ENCODE data around the gene BABAM1.

Gene BABAM1

GRCh38 chr19:17312189-17313113 is 45.2 kb downstream of the BABAM1 start:
- Histone ChIP-seq H3K4me1 (ENCODE audit: control insufficient read depth in 1 of 2, insufficient read depth in 2 of 2, low read length in 2 of 2) (peaks cover 8 to 12% of the 10 kb centered on the region in 2 donors), H3K9me3 (ENCODE audit: control insufficient read depth in 1 of 2, low read length in 2 of 2) (no peaks in the 10 kb centered on the region), H3K9ac (ENCODE audit: low read depth in 1 of 2, low read length in 2 of 2) (no peak overlapping the region), H3K4me3 (ENCODE audit: low read depth in 1 of 2, low read length in 2 of 2) (no peak overlapping the region), H3K36me3 (ENCODE audit: control insufficient read depth in 1 of 2, insufficient read depth in 2 of 2, low read length in 2 of 2) (peaks cover 22 to 31% of the 10 kb centered on the region in 2 donors), H3K27ac (ENCODE audit: low read depth, low read length) (no peak overlapping the region), H3K27me3 (ENCODE audit: control insufficient read depth in 1 of 2, insufficient read depth in 2 of 2, low read length in 2 of 2) (no peaks in the 10 kb centered on the region)

GRCh38 chr19:17314007-17314593 is 46.9 kb downstream of the BABAM1 start:
- H3K9ac ChIP-seq (ENCODE audit: low read depth in 1 of 2, low read length in 2 of 2), result no peak overlapping the region
- no peak overlapping the region for H3K27ac ChIP-seq (ENCODE audit: low read depth, low read length)
- H3K27me3 ChIP-seq (ENCODE audit: control insufficient read depth in 1 of 2, insufficient read depth in 2 of 2, low read length in 2 of 2), result no peaks in the 10 kb centered on the region
- H3K4me3 ChIP-seq (ENCODE audit: low read depth in 1 of 2, low read length in 2 of 2), result no peak overlapping the region
- peaks cover 8 to 12% of the 10 kb centered on the region in 2 donors for H3K4me1 ChIP-seq (ENCODE audit: control insufficient read depth in 1 of 2, insufficient read depth in 2 of 2, low read length in 2 of 2)
- H3K9me3 ChIP-seq (ENCODE audit: control insufficient read depth in 1 of 2, low read length in 2 of 2), result no peaks in the 10 kb centered on the region
- peaks cover 24 to 31% of the 10 kb centered on the region in 2 donors for H3K36me3 ChIP-seq (ENCODE audit: control insufficient read depth in 1 of 2, insufficient read depth in 2 of 2, low read length in 2 of 2)

- Histone ChIP-seq H3K36me3 (ENCODE audit: control insufficient read depth in 1 of 2, insufficient read depth in 2 of 2, low read length in 2 of 2) (peaks cover 42 to 45% of the 10 kb centered on the region in 2 donors), H3K4me1 (ENCODE audit: control insufficient read depth in 1 of 2, insufficient read depth in 2 of 2, low read length in 2 of 2) (peaks cover 0 to 3% of the 10 kb centered on the region in 2 donors), H3K27ac (ENCODE audit: low read depth, low read length) (no peak overlapping the region), H3K9ac (ENCODE audit: low read depth in 1 of 2, low read length in 2 of 2) (no peak overlapping the region), H3K9me3 (ENCODE audit: control insufficient read depth in 1 of 2, low read length in 2 of 2) (no peaks in the 10 kb centered on the region), H3K27me3 (ENCODE audit: control insufficient read depth in 1 of 2, insufficient read depth in 2 of 2, low read length in 2 of 2) (no peaks in the 10 kb centered on the region), H3K4me3 (ENCODE audit: low read depth in 1 of 2, low read length in 2 of 2) (no peak overlapping the region)
Measured at GRCh38 chr19:17318966-17319365, 51.7 kb downstream of the BABAM1 start.

GRCh38 chr19:17319473-17320238 is 52.4 kb downstream of the BABAM1 start:
- H3K4me3 ChIP-seq (ENCODE audit: low read depth in 1 of 2, low read length in 2 of 2), result no peak overlapping the region
- peaks cover 36 to 38% of the 10 kb centered on the region in 2 donors for H3K36me3 ChIP-seq (ENCODE audit: control insufficient read depth in 1 of 2, insufficient read depth in 2 of 2, low read length in 2 of 2)
- no peak overlapping the region for H3K9ac ChIP-seq (ENCODE audit: low read depth in 1 of 2, low read length in 2 of 2)
- no peaks in the 10 kb centered on the region for H3K9me3 ChIP-seq (ENCODE audit: control insufficient read depth in 1 of 2, low read length in 2 of 2)
- H3K4me1 ChIP-seq (ENCODE audit: control insufficient read depth in 1 of 2, insufficient read depth in 2 of 2, low read length in 2 of 2), result peaks cover 0 to 3% of the 10 kb centered on the region in 2 donors
- H3K27me3 ChIP-seq (ENCODE audit: control insufficient read depth in 1 of 2, insufficient read depth in 2 of 2, low read length in 2 of 2), result no peaks in the 10 kb centered on the region
- H3K27ac ChIP-seq (ENCODE audit: low read depth, low read length), result no peak overlapping the region

- Histone ChIP-seq H3K4me3 (ENCODE audit: low read depth in 1 of 2, low read length in 2 of 2) (no peak overlapping the region), H3K9ac (ENCODE audit: low read depth in 1 of 2, low read length in 2 of 2) (no peak overlapping the region), H3K36me3 (ENCODE audit: control insufficient read depth in 1 of 2, insufficient read depth in 2 of 2, low read length in 2 of 2) (peaks cover 33 to 36% of the 10 kb centered on the region in 2 donors), H3K9me3 (ENCODE audit: control insufficient read depth in 1 of 2, low read length in 2 of 2) (no peaks in the 10 kb centered on the region), H3K4me1 (ENCODE audit: control insufficient read depth in 1 of 2, insufficient read depth in 2 of 2, low read length in 2 of 2) (peaks cover 0 to 3% of the 10 kb centered on the region in 2 donors), H3K27ac (ENCODE audit: low read depth, low read length) (no peak overlapping the region), H3K27me3 (ENCODE audit: control insufficient read depth in 1 of 2, insufficient read depth in 2 of 2, low read length in 2 of 2) (no peaks in the 10 kb centered on the region)
Measured at GRCh38 chr19:17320435-17320834, 53.2 kb downstream of the BABAM1 start.

GRCh38 chr19:17321655-17322489 is 54.6 kb downstream of the BABAM1 start:
- H3K36me3 ChIP-seq (ENCODE audit: control insufficient read depth in 1 of 2, insufficient read depth in 2 of 2, low read length in 2 of 2), result peaks cover 25 to 28% of the 10 kb centered on the region in 2 donors
- H3K4me3 ChIP-seq (ENCODE audit: low read depth in 1 of 2, low read length in 2 of 2), result no peak overlapping the region
- H3K9ac ChIP-seq (ENCODE audit: low read depth in 1 of 2, low read length in 2 of 2), result no peak overlapping the region
- H3K27ac ChIP-seq (ENCODE audit: low read depth, low read length), result no peak overlapping the region
- H3K4me1 ChIP-seq (ENCODE audit: control insufficient read depth in 1 of 2, insufficient read depth in 2 of 2, low read length in 2 of 2), result peaks cover 0 to 3% of the 10 kb centered on the region in 2 donors
- no peaks in the 10 kb centered on the region for H3K27me3 ChIP-seq (ENCODE audit: control insufficient read depth in 1 of 2, insufficient read depth in 2 of 2, low read length in 2 of 2)
- no peaks in the 10 kb centered on the region for H3K9me3 ChIP-seq (ENCODE audit: control insufficient read depth in 1 of 2, low read length in 2 of 2)

GRCh38 chr19:17322854-17323253 is 55.6 kb downstream of the BABAM1 start:
- H3K9me3 ChIP-seq (ENCODE audit: control insufficient read depth in 1 of 2, low read length in 2 of 2), result no peaks in the 10 kb centered on the region
- no peak overlapping the region for H3K27ac ChIP-seq (ENCODE audit: low read depth, low read length)
- peaks cover 25 to 28% of the 10 kb centered on the region in 2 donors for H3K36me3 ChIP-seq (ENCODE audit: control insufficient read depth in 1 of 2, insufficient read depth in 2 of 2, low read length in 2 of 2)
- no peak overlapping the region for H3K4me3 ChIP-seq (ENCODE audit: low read depth in 1 of 2, low read length in 2 of 2)
- no peak overlapping the region for H3K9ac ChIP-seq (ENCODE audit: low read depth in 1 of 2, low read length in 2 of 2)
- H3K4me1 ChIP-seq (ENCODE audit: control insufficient read depth in 1 of 2, insufficient read depth in 2 of 2, low read length in 2 of 2), result peaks cover 0 to 3% of the 10 kb centered on the region in 2 donors
- no peaks in the 10 kb centered on the region for H3K27me3 ChIP-seq (ENCODE audit: control insufficient read depth in 1 of 2, insufficient read depth in 2 of 2, low read length in 2 of 2)

- Histone ChIP-seq H3K9me3 (ENCODE audit: control insufficient read depth in 1 of 2, low read length in 2 of 2) (no peaks in the 10 kb centered on the region), H3K4me1 (ENCODE audit: control insufficient read depth in 1 of 2, insufficient read depth in 2 of 2, low read length in 2 of 2) (peaks cover 0 to 3% of the 10 kb centered on the region in 2 donors), H3K9ac (ENCODE audit: low read depth in 1 of 2, low read length in 2 of 2) (no peak overlapping the region), H3K27ac (ENCODE audit: low read depth, low read length) (no peak overlapping the region), H3K27me3 (ENCODE audit: control insufficient read depth in 1 of 2, insufficient read depth in 2 of 2, low read length in 2 of 2) (no peaks in the 10 kb centered on the region), H3K36me3 (ENCODE audit: control insufficient read depth in 1 of 2, insufficient read depth in 2 of 2, low read length in 2 of 2) (peaks cover 25 to 28% of the 10 kb centered on the region in 2 donors), H3K4me3 (ENCODE audit: low read depth in 1 of 2, low read length in 2 of 2) (no peak overlapping the region)
Measured at GRCh38 chr19:17323300-17323963, 56.2 kb downstream of the BABAM1 start.

- Histone ChIP-seq H3K4me3 (ENCODE audit: low read depth in 1 of 2, low read length in 2 of 2) (no peak overlapping the region), H3K9ac (ENCODE audit: low read depth in 1 of 2, low read length in 2 of 2) (no peak overlapping the region), H3K27me3 (ENCODE audit: control insufficient read depth in 1 of 2, insufficient read depth in 2 of 2, low read length in 2 of 2) (peaks cover 0 to under 1% of the 10 kb centered on the region in 2 donors), H3K27ac (ENCODE audit: low read depth, low read length) (no peak overlapping the region), H3K36me3 (ENCODE audit: control insufficient read depth in 1 of 2, insufficient read depth in 2 of 2, low read length in 2 of 2) (peaks cover 25 to 27% of the 10 kb centered on the region in 2 donors), H3K9me3 (ENCODE audit: control insufficient read depth in 1 of 2, low read length in 2 of 2) (no peaks in the 10 kb centered on the region), H3K4me1 (ENCODE audit: control insufficient read depth in 1 of 2, insufficient read depth in 2 of 2, low read length in 2 of 2) (peaks cover 0 to 5% of the 10 kb centered on the region in 2 donors)
Measured at GRCh38 chr19:17323964-17324332, 56.7 kb downstream of the BABAM1 start.
